Measurements from ENCODE around the gene TLE2. TPM values are rescaled to one million over a fixed set of nuclear protein-coding genes. Genes with fewer than 3 reads are reported as not detected.

TLE2 gene
- total and polyA plus RNA-seq, 9 of the 15 experiments (the other 6 are each of a cell fraction or from before 2014, with no cell fraction given) = 0.35 to 13.1 (median 6.2) TPM

GRCh38 chr19:3012621-3013262, 16.3 kb downstream of the TLE2 start:
- CTCF ChIA-PET (ENCODE audit: low intra/inter-chr PET ratio) = no interaction called here
- no TSS peak for BruUV-seq (replicated peaks)
- peak; percentile 76 for FAIRE-seq
- no peak for TF ChIP-seq SMARCB1 (IDR thresholded peaks at IDR 0.05; ENCODE audit: insufficient read length, low read depth)
- no peak for TF ChIP-seq THAP12 (CRISPR knock-in tag; IDR thresholded peaks at IDR 0.05)
- TF ChIP-seq ZNF224 (CRISPR knock-in tag; IDR thresholded peaks at IDR 0.05) = no peak
- TF ChIP-seq POLR3A (IDR thresholded peaks at IDR 0.05; ENCODE audit: borderline replicate concordance, extremely low read depth, insufficient read depth, insufficient read length) = no peak
- TF ChIP-seq SMARCC2 (IDR thresholded peaks at IDR 0.05; ENCODE audit: low read depth) = no peak
- TF ChIP-seq TEAD1 (CRISPR knock-in tag; IDR thresholded peaks at IDR 0.05) = no peak
- TF ChIP-seq, protein P1, sequence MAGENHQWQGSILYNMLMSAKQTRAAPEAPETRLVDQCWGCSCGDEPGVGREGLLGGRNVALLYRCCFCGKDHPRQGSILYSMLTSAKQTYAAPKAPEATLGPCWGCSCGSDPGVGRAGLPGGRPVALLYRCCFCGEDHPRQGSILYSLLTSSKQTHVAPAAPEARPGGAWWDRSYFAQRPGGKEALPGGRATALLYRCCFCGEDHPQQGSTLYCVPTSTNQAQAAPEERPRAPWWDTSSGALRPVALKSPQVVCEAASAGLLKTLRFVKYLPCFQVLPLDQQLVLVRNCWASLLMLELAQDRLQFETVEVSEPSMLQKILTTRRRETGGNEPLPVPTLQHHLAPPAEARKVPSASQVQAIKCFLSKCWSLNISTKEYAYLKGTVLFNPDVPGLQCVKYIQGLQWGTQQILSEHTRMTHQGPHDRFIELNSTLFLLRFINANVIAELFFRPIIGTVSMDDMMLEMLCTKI (IDR thresholded peaks at IDR 0.05; ENCODE audit: partially characterized antibody) = no peak
- no peak for TF ChIP-seq ZFP30 (CRISPR knock-in tag; IDR thresholded peaks at IDR 0.05; ENCODE audit: borderline replicate concordance)
- no peak for TF ChIP-seq NUFIP1 (IDR thresholded peaks at IDR 0.05; ENCODE audit: partially characterized antibody)

More at GRCh38 chr19:3012621-3013262, 16.3 kb downstream of the TLE2 start:
- POLR2A ChIA-PET = interaction anchor here (0.6 to 1.2 kb wide), 6 partner anchors 10 to 59 kb away, joined by 3 to 5 read pairs (median 3); no protein-coding TSS in a partner anchor
- peaks cover 0 to 11% of the 10 kb centered on the region in 2 experiments; a peak in 2 of 5 replicates for H3K4me1 ChIP-seq (replicated peaks in 1 of 2; ENCODE audit: control insufficient read depth in 2 of 2, insufficient read depth in 2 of 2, low read length in 2 of 2)
- DNase-seq (ENCODE audit: extremely low read depth in 1 of 4, low spot score in 3 of 4) (peak in 2 of 4 experiments; percentile 36 to 44), ATAC-seq (peak; percentile 65)
- no peaks in the 10 kb centered on the region for H3K36me3 ChIP-seq (ENCODE audit: control insufficient read depth, insufficient read depth, low read length)
- H3K4me3 ChIP-seq = no peak overlapping the region
- in situ Hi-C loops (cut with MboI) (no loop called here), intact Hi-C loops (cut with micrococcal nuclease) (no loop called here)
- no peak overlapping the region for H3K4me2 ChIP-seq (ENCODE audit: insufficient read depth, low read length)
- WGBS (ENCODE audit: insufficient coverage, low coverage, missing lambda C conversion rate) = 25% methylated on average over 16 of the region's 16 CpGs
- H3K9ac ChIP-seq (ENCODE audit: insufficient read depth in 1 of 2, low read depth in 2 of 2, low read length in 2 of 2) = peak overlapping the region in 1 of 2 experiments; percentile 60; a peak in 2 of 4 replicates
- H3K9me1 ChIP-seq (ENCODE audit: control insufficient read depth, insufficient read depth, low read length) = no peaks in the 10 kb centered on the region
- H3K27me3 ChIP-seq (ENCODE audit: control insufficient read depth in 2 of 2, insufficient read depth in 2 of 2, low read length in 2 of 2) = no peaks in the 10 kb centered on the region
- H3K79me2 ChIP-seq (ENCODE audit: control insufficient read depth, insufficient read depth, low read length) = no peaks in the 10 kb centered on the region
- no peaks in the 10 kb centered on the region for H3K9me3 ChIP-seq (replicated peaks; ENCODE audit: control insufficient read depth, insufficient read depth, low read depth, low read length)
- no peak overlapping the region for H3K27ac ChIP-seq (ENCODE audit: extremely low read depth, low read depth, low read length)
- H2AFZ ChIP-seq (ENCODE audit: low read depth, low read length) = no peak overlapping the region
- no peaks in the 10 kb centered on the region for H4K20me1 ChIP-seq (replicated peaks; ENCODE audit: control insufficient read depth, insufficient read depth, low read length)
